Activated T-helper 2 cell treated with anti-CD3 and anti-CD28 coated beads, Interferon-gamma antibody, Interleukin-2, Interleukin-4, amounts not matched to agents 10 μg/mL and 5 μg/mL and 100 μg/mL, durations not matched to agents 14 hours and 24 hours and 36 hours (primary cell): ENCODE measurements around the gene RBMS3. TPM values are rescaled to one million over a fixed set of nuclear protein-coding genes. Genes with fewer than 3 reads are reported as not detected.
A peak's percentile ranks its signal among the peaks of the same experiment; 100 is the strongest.
"Not testable (repeated sequence)": the region's sequence is repeated elsewhere in the genome, so short reads cannot be mapped to it uniquely, and the experiment has no call there.

Experiments used
- DNase-seq: peaks from one replicate; pipeline ENCODE4 v3.0.0; 2021; ENCODE audit warnings: low spot score
- H3K27ac Mint-ChIP-seq: one replicate; pipeline ENCODE4 v1.8.0; 2021; ENCODE audit warnings: mixed read lengths
- H3K27me3 Mint-ChIP-seq: one replicate; pipeline ENCODE4 v1.8.0; 2021; ENCODE audit warnings: low read depth, mixed read lengths
- H3K36me3 Mint-ChIP-seq: one replicate; pipeline ENCODE4 v1.8.0; 2021; ENCODE audit warnings: low read depth, mixed read lengths
- H3K4me1 Mint-ChIP-seq: one replicate; pipeline ENCODE4 v1.8.0; 2021; ENCODE audit warnings: low read depth, mixed read lengths
- H3K4me3 Mint-ChIP-seq: one replicate; pipeline ENCODE4 v1.8.0; 2021; ENCODE audit warnings: low read depth, mild to moderate bottlenecking, moderate library complexity, mixed read lengths
- H3K9me3 Mint-ChIP-seq: one replicate; pipeline ENCODE4 v1.8.0; 2021; ENCODE audit warnings: mixed read lengths
- intact Hi-C: fragments of 100-400 bp; cut with micrococcal nuclease; formaldehyde crosslinking; loops from one replicate; pipeline ENCODE4 v1.15.1; 2023
- total RNA-seq: library from RNA; stranded (reverse); gene quantifications from 2 replicates; pipeline ENCODE4 v1.2.3, GENCODE V29; 2022

The RBMS3 gene
- total RNA-seq, 1 donor from 2014 or later = 5.3 TPM

DNA sequence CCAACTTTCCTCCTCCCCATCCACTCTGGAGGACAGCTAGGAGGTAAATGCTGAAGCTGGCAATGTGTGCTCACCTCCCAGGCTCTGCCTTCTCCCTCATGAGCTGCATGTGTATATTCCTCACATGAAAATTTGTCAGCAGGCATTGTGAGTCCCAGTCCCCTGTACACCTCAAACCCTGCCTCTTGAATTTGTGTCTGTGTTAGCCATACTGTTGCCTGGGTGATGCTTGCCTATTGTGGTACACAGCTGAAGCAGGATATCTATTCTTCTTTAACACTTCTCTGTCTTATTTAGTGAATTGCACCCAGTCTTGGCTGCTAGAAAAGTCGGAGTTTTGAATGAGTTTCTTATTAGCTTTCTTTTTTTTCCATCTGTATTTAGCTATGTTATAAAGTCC, 739.5 kb downstream of the RBMS3 start:
- Mint-ChIP-seq H3K4me3 (no peak overlapping the region), H3K9me3 (no peaks in the 10 kb centered on the region), H3K27ac (no peak overlapping the region), H3K36me3 (no peaks in the 10 kb centered on the region), H3K4me1 (no peaks in the 10 kb centered on the region), H3K27me3 (peaks cover 27% of the 10 kb centered on the region)
- DNase-seq = no peak
- intact Hi-C loops = no loop called here

GRCh38 chr3:30024466-30024865, 743.6 kb downstream of the RBMS3 start:
- Mint-ChIP-seq H3K27ac (no peak overlapping the region), H3K9me3 (no peaks in the 10 kb centered on the region), H3K4me3 (no peak overlapping the region), H3K27me3 (peaks cover 45% of the 10 kb centered on the region), H3K4me1 (no peaks in the 10 kb centered on the region), H3K36me3 (no peaks in the 10 kb centered on the region)
- intact Hi-C loops = no loop called here
- no peak for DNase-seq

DNA sequence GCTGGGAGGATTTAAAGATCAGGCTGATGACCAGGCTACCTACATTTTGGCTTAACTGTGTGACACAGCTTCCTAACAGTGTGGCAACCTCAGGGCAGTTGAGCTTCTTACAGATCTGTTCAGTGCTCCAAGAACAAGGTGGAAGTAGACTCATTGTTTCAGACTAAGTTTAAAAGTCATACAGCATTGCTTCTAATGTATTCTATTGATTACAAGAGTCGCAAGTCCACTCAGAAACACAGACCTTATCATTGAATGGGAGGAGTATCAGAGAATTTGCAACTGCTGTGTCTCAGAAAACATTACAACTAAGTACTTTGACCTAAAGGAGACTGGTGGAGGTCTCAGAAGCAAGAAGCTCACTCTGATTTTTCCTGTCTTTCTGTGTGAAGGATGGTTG, 746.0 kb downstream of the RBMS3 start:
- H3K4me1 Mint-ChIP-seq = no peaks in the 10 kb centered on the region
- H3K9me3 Mint-ChIP-seq = no peaks in the 10 kb centered on the region
- intact Hi-C loops = no loop called here
- DNase-seq = no peak
- no peak overlapping the region for H3K27ac Mint-ChIP-seq
- H3K36me3 Mint-ChIP-seq = no peaks in the 10 kb centered on the region
- no peak overlapping the region for H3K4me3 Mint-ChIP-seq
- peaks cover 40% of the 10 kb centered on the region for H3K27me3 Mint-ChIP-seq

DNA sequence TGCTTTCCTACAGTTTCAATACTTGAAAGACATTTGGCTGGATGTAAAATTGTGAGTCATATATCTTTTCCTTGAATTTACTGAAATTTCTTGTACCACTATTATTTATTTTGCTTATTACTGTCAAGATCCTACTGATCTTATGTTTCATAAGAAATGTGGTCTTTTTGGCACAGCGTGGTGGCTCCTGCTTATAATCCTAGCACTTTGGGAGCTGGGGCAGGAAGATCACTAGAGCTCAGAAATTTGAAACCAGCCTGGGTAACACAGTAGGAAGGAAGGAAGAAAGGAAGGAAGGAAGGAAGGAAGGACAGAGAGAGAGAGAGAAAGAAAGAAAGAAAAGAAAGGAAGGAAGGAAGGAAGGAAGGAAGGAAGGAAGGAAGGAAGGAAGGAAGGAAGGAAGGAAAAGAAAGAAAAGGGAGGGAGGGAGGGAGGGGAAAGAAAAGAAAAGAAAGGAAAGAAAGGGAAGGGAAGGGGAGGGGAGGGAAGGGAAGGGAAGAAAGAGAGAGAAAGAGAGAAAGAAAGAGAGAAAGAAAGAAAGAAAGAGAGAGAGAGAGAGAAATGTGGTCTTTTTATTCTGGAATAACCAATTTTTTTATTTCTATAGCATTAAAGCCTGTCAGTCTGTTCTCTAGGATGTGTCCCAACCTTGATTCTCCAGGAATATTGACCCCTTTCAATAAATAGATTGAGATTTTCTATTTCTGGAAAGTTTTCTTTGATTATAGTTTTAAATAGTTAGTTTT, 753.5 kb downstream of the RBMS3 start:
- H3K27me3 Mint-ChIP-seq = peaks cover 26% of the 10 kb centered on the region
- DNase-seq = no peak
- H3K4me3 Mint-ChIP-seq = no peak overlapping the region
- H3K36me3 Mint-ChIP-seq = no peaks in the 10 kb centered on the region
- no peaks in the 10 kb centered on the region for H3K9me3 Mint-ChIP-seq
- intact Hi-C loops = no loop called here
- H3K4me1 Mint-ChIP-seq = no peaks in the 10 kb centered on the region
- H3K27ac Mint-ChIP-seq = no peak overlapping the region

DNA sequence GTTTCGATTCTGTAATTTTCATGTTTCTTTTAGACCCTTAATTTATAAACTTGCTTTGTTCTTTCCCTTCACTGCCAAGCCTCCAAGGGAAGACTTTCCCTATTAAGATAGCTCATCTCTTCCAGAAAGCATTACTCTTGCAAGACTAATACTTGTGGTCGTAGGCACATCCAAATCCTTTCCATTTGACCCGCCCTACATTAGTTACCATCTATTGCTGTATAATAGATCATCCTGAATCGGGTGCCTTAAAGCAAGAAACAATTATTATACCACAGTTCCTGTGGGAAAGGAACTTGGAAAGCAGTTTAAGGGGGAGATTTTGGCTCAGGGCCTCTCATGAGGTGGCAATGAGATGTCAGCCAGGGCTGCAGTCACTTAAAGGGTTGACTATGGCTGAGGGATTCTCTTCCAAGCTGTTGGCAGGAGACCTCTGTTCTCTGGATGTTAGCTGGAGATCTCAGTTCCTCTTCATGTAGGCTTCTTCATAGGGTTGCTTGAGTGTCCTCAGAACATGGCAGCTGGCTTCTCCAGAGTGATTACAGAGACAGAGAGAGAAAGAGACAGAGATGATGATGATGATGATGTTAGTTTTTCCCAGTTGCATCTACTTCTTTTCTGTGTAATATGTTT, 755.2 kb downstream of the RBMS3 start:
- no peak for DNase-seq
- Mint-ChIP-seq H3K9me3 (no peaks in the 10 kb centered on the region), H3K27ac (no peak overlapping the region), H3K36me3 (no peaks in the 10 kb centered on the region), H3K4me3 (no peak overlapping the region), H3K4me1 (no peaks in the 10 kb centered on the region), H3K27me3 (peaks cover 34% of the 10 kb centered on the region)
- intact Hi-C loops = no loop called here

DNA sequence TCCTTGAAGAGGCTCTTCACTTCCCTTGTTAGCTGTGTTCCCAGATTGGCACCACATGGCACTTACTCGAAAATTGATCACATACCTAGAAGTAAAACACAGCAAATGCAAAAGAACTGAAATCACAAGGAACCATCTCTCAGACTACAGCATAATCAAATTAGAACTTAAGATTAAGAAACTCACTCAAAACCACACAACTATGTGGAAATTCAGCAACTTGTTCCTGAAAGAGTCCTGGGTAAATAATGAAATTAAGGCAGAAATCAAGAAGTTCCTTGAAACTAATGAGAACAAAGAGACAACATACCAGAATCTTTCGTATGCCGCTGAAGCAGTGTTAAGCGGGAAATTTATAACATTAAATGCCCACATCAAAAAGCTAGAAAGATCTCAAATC, 759.3 kb downstream of the RBMS3 start:
- H3K4me1 Mint-ChIP-seq = no peaks in the 10 kb centered on the region
- intact Hi-C loops = no loop called here
- peaks cover 30% of the 10 kb centered on the region for H3K27me3 Mint-ChIP-seq
- DNase-seq = no peak
- no peak overlapping the region for H3K27ac Mint-ChIP-seq
- no peaks in the 10 kb centered on the region for H3K9me3 Mint-ChIP-seq
- H3K4me3 Mint-ChIP-seq = no peak overlapping the region
- H3K36me3 Mint-ChIP-seq = no peaks in the 10 kb centered on the region

DNA sequence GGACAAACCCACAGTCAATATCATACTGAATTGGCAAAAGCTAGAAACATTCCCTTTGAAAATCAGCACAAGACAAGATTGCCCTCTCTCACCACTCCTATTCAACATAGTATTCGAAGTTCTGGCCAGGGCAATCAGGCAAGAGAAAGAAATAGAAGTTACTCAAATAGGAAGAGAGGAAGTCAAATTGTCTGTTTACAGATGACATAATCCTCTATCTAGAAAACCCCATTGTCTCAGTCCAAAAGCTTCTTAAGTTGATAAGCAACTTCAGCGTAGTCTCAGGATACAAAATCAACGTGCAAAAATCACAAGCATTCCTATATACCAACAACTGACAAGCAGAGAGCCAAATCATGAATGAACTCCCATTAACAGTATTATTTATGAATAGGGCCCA, 760.6 kb downstream of the RBMS3 start:
- intact Hi-C loops, H3K4me1 Mint-ChIP-seq, H3K36me3 Mint-ChIP-seq, H3K4me3 Mint-ChIP-seq, H3K9me3 Mint-ChIP-seq, H3K27ac Mint-ChIP-seq, DNase-seq: not testable (repeated sequence)
- peaks cover 32% of the 10 kb centered on the region for H3K27me3 Mint-ChIP-seq

GRCh38 chr3:30042274-30042859, 761.5 kb downstream of the RBMS3 start:
- intact Hi-C loops = loop anchor here (1.0 to 2.0 kb wide), 3 partner anchors 156 to 708 kb away; no protein-coding TSS in a partner anchor
- H3K27ac Mint-ChIP-seq = no peak overlapping the region
- H3K9me3 Mint-ChIP-seq = no peaks in the 10 kb centered on the region
- DNase-seq = peak; percentile 18
- peaks cover 37% of the 10 kb centered on the region for H3K27me3 Mint-ChIP-seq
- no peak overlapping the region for H3K4me3 Mint-ChIP-seq
- no peaks in the 10 kb centered on the region for H3K4me1 Mint-ChIP-seq
- H3K36me3 Mint-ChIP-seq = no peaks in the 10 kb centered on the region

DNA sequence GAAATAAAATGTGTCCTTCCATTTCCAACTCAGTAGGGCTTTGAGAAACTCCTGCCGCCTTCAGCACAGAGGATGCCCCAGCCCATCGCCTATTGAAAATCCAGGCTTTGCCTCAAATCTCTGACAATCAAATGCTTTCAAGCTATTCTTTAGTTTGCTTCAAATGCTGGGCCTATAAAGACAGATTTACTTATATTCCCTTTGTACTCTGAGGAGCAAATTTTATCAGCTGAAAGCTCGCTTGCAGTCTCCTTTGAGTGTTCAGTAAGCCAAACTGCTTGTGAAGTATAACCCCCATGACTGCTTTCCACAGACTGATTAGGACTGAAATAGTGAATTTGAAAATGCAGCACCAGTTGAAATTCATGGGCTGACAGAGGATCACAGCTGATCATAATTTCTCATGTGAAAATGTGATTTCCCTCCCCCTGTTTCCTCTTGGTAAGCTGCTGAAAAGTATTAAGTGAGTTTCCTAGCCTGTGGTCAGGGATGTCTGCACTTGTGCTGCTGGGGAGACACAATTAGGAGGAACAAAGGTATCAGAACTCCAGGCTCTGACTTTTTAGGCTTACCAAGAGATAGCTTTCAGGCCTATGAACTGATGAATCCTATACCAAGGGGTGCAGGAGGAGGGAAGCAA, 762.2 kb downstream of the RBMS3 start:
- H3K4me1 Mint-ChIP-seq = no peaks in the 10 kb centered on the region
- H3K9me3 Mint-ChIP-seq = no peaks in the 10 kb centered on the region
- H3K27ac Mint-ChIP-seq = no peak overlapping the region
- intact Hi-C loops = loop anchor here (1.0 to 2.0 kb wide), 3 partner anchors 156 to 708 kb away; no protein-coding TSS in a partner anchor
- H3K4me3 Mint-ChIP-seq = no peak overlapping the region
- H3K36me3 Mint-ChIP-seq = no peaks in the 10 kb centered on the region
- peaks cover 39% of the 10 kb centered on the region for H3K27me3 Mint-ChIP-seq
- no peak for DNase-seq

- H3K4me1 Mint-ChIP-seq = no peaks in the 10 kb centered on the region
- H3K36me3 Mint-ChIP-seq = no peaks in the 10 kb centered on the region
- intact Hi-C loops = no loop called here
Measured at GRCh38 chr3:30044515-30044914, 763.6 kb downstream of the RBMS3 start.

DNA sequence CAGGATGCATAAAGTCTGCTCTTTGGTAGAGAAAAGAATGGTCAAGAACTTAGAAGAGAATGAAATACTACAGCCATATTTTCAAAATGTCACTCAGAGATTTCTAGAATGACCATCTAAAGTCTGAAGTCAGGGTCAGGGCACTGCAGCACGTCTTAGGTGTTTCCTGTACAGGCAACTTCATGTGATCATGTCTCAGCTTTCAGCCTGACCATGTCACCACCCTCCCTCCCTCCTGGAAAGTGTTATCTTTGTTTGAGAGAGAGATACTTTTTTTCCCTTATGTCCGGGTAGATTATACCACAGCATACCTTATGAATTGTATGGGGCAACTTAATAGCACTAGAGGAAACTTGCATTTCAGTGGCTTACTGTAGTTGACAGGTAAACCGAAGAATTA, 767.6 kb downstream of the RBMS3 start:
- Mint-ChIP-seq H3K9me3 (no peaks in the 10 kb centered on the region), H3K27ac (no peak overlapping the region), H3K36me3 (no peaks in the 10 kb centered on the region), H3K27me3 (peaks cover 20% of the 10 kb centered on the region), H3K4me1 (no peaks in the 10 kb centered on the region), H3K4me3 (no peak overlapping the region)
- intact Hi-C loops = loop anchor here (2.0 kb wide), 1 partner anchor 698 kb away; no protein-coding TSS in a partner anchor
- DNase-seq = no peak

More at GRCh38 chr3:30044515-30044914, 763.6 kb downstream of the RBMS3 start:
- Mint-ChIP-seq H3K4me3 (no peak overlapping the region), H3K27ac (no peak overlapping the region), H3K9me3 (no peaks in the 10 kb centered on the region), H3K27me3 (peaks cover 39% of the 10 kb centered on the region)
- no peak for DNase-seq

GRCh38 chr3:30050116-30050515, 769.2 kb downstream of the RBMS3 start:
- H3K4me3 Mint-ChIP-seq, H3K27ac Mint-ChIP-seq, H3K9me3 Mint-ChIP-seq, intact Hi-C loops, H3K36me3 Mint-ChIP-seq, DNase-seq, H3K4me1 Mint-ChIP-seq: not testable (repeated sequence)
- H3K27me3 Mint-ChIP-seq = peaks cover 13% of the 10 kb centered on the region

DNA sequence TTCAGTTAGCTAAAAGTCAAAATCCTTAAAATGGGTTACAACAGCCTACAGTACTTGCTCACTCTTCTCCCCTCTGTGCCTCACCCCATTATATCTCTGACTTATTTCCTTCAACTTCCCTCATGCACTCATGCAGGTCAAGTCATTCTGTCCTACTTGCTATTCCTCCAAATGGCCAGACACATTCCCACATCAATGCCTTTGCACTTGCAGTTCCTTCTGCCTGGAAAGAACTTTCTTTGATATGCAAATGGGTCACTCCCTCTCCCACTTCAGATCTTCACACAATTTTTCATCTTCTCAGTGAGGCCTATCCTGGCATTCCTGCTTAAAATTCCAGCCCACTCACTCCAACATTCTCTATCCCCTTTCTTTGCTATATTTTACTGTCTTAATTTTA, 778.4 kb downstream of the RBMS3 start:
- intact Hi-C loops = no loop called here

More for the DNA sequence above, 778.4 kb downstream of the RBMS3 start:
- no peak overlapping the region for H3K27ac Mint-ChIP-seq
- H3K9me3 Mint-ChIP-seq = peaks cover 1% of the 10 kb centered on the region
- no peak overlapping the region for H3K4me3 Mint-ChIP-seq
- peaks cover 7% of the 10 kb centered on the region for H3K27me3 Mint-ChIP-seq
- no peak for DNase-seq
- H3K36me3 Mint-ChIP-seq = no peaks in the 10 kb centered on the region
- H3K4me1 Mint-ChIP-seq = no peaks in the 10 kb centered on the region
